GM18498 (cell line): ENCODE measurements around the gene NLRC4.
"Not testable (repeated sequence)": the region's sequence is repeated elsewhere in the genome, so short reads cannot be mapped to it uniquely, and the experiment has no call there.

Source experiments
- ATAC-seq: cut with Tn5 transposase; IDR thresholded peaks from one replicate; pipeline ENCODE4 v1.9.1; 2021; ENCODE audit warnings: mild to moderate bottlenecking, moderate library complexity; ENCODE audit not compliant: unreplicated experiment

Gene NLRC4

GRCh38 chr2:32264422-32265105, at the start of gene NLRC4:
TSS of gene NLRC4 (minus strand) at chr2:32264886. CDS start at chr2:32256775, 8,111 bp downstream.
- ATAC-seq: peak; percentile 96

GRCh38 chr2:32310577-32310976, 45.9 kb upstream of the NLRC4 start:
- ATAC-seq: no peak

- ATAC-seq: not testable (repeated sequence)
Observed at GRCh38 chr2:32293966-32294562, 29.4 kb upstream of the NLRC4 start.

GRCh38 chr2:32293493-32293892, 28.8 kb upstream of the NLRC4 start:
- not testable (repeated sequence) for ATAC-seq

GRCh38 chr2:32291746-32292145, 27.1 kb upstream of the NLRC4 start:
- ATAC-seq: no peak

- no peak for ATAC-seq
Observed at GRCh38 chr2:32290000-32290339, 25.3 kb upstream of the NLRC4 start.

GRCh38 chr2:32289165-32289999, 24.7 kb upstream of the NLRC4 start:
- ATAC-seq: no peak

- ATAC-seq: no peak
Observed at GRCh38 chr2:32284321-32284720, 19.6 kb upstream of the NLRC4 start.

GRCh38 chr2:32278478-32278853, 13.8 kb upstream of the NLRC4 start:
- no peak for ATAC-seq

- ATAC-seq: peak; percentile 98
Observed at GRCh38 chr2:32277674-32278477, 13.2 kb upstream of the NLRC4 start, which contains the start of gene YIPF4. TSS of gene YIPF4 (plus strand) at chr2:32277904. CDS start at chr2:32278156, 252 bp downstream.

GRCh38 chr2:32277363-32277673, 12.6 kb upstream of the NLRC4 start:
- ATAC-seq: peak; percentile 2

- ATAC-seq: not testable (repeated sequence)
Observed at GRCh38 chr2:32275790-32276189, 11.1 kb upstream of the NLRC4 start.

- ATAC-seq: no peak
Observed at GRCh38 chr2:32274289-32274688, 9.6 kb upstream of the NLRC4 start.

- ATAC-seq: no peak
Observed at GRCh38 chr2:32272279-32272678, 7.6 kb upstream of the NLRC4 start.

- no peak for ATAC-seq
Observed at GRCh38 chr2:32271063-32271462, 6.4 kb upstream of the NLRC4 start.

GRCh38 chr2:32262105-32262504, 2.6 kb downstream of the NLRC4 start:
- ATAC-seq: no peak

GRCh38 chr2:32260376-32260775, 4.3 kb downstream of the NLRC4 start:
- ATAC-seq: no peak

- no peak for ATAC-seq
Observed at GRCh38 chr2:32258242-32258641, 6.4 kb downstream of the NLRC4 start.

GRCh38 chr2:32250290-32250689, 14.4 kb downstream of the NLRC4 start:
- no peak for ATAC-seq

- no peak for ATAC-seq
Observed at GRCh38 chr2:32249731-32250236, 14.9 kb downstream of the NLRC4 start.

- ATAC-seq: no peak
Observed at GRCh38 chr2:32248299-32248698, 16.4 kb downstream of the NLRC4 start.
